Vagina (tissue), 2 donors: ENCODE data around the gene TRABD2A. TPM values are rescaled to one million over a fixed set of nuclear protein-coding genes. Genes with fewer than 3 reads are reported as not detected.

Experiments used
- DNase-seq, 2 donors: peaks; one replicate each; pipeline ENCODE4 v3.0.0-alpha.2; 2017; ENCODE audit errors: extremely low spot score in 2 of 2
- H3K27ac ChIP-seq: fragments of 200-600 bp; sonication (generic); one replicate; pipeline ENCODE4 v1.5.1; 2019
- H3K27me3 ChIP-seq: fragments of 200-600 bp; sonication (generic); one replicate; pipeline ENCODE4 v1.5.1; 2019
- H3K36me3 ChIP-seq, 2 donors: fragments of 200-600 bp; sonication (generic); one replicate each; pipeline ENCODE4 v1.5.1; 2017 to 2019
- H3K4me1 ChIP-seq: fragments of 200-600 bp; sonication (generic); one replicate; pipeline ENCODE4 v1.5.1; 2019
- H3K4me3 ChIP-seq, 2 donors: fragments of 200-600 bp; sonication (generic); 1 replicate in 1 of 2; 2 replicates in 1 of 2; pipeline ENCODE4 v1.5.1; 2016 to 2019
- H3K9me3 ChIP-seq: fragments of 200-600 bp; sonication (generic); one replicate; pipeline ENCODE4 v1.5.1; 2019
- CTCF ChIP-seq, 3 experiments: fragments of 450-650 bp in 2 of 3; fragments of 200-600 bp in 1 of 3; sonication (generic) in 1 of 3; IDR thresholded peaks; one replicate each; pipeline ENCODE4 v1.5.1; 2017 to 2019; ENCODE audit warnings: antibody characterized with exemption in 3 of 3, mild to moderate bottlenecking in 2 of 3, moderate library complexity in 2 of 3
- POLR2A ChIP-seq, 2 donors: fragments of 450-650 bp; IDR thresholded peaks; one replicate each; pipeline ENCODE4 v1.6.1; 2017; ENCODE audit warnings: antibody characterized with exemption in 2 of 2, mild to moderate bottlenecking in 2 of 2, moderate library complexity in 2 of 2
- POLR2AphosphoS5 ChIP-seq, 2 donors: sonication (generic); formaldehyde crosslinking; IDR thresholded peaks; one replicate each; pipeline ENCODE4 v1.9.0; 2017; ENCODE audit warnings: antibody characterized with exemption in 2 of 2, mild to moderate bottlenecking in 2 of 2, low read depth in 1 of 2; ENCODE audit not compliant: insufficient read depth in 1 of 2
- intact Hi-C: fragments of 100-400 bp; cut with DNase I; formaldehyde crosslinking; loops from one replicate; pipeline ENCODE4 v1.15.1; 2023
- total RNA-seq: library from RNA; depleted of rRNA; stranded (reverse); fragments of >200 nt; gene quantifications from one replicate; pipeline ENCODE4 v1.2.3, GENCODE V29; 2016

The TRABD2A gene
- total RNA-seq, 1 donor from 2014 or later: 5.4 TPM

- Histone ChIP-seq H3K27ac (no peak overlapping the region), H3K36me3 (no peaks in the 10 kb centered on the region), H3K27me3 (no peaks in the 10 kb centered on the region), H3K4me1 (no peaks in the 10 kb centered on the region), H3K9me3 (no peaks in the 10 kb centered on the region), H3K4me3 (no peak overlapping the region)
- DNase-seq: no peak
- TF ChIP-seq CTCF (IDR thresholded peaks at IDR 0.05): no peak
- no peak for TF ChIP-seq POLR2AphosphoS5 (IDR thresholded peaks at IDR 0.05; ENCODE audit: insufficient read depth in 1 of 2, low read depth in 1 of 2)
- no peak for TF ChIP-seq POLR2A (IDR thresholded peaks at IDR 0.05)
- intact Hi-C loops: no loop called here
Measured at GRCh38 chr2:84865181-84865783, 15.6 kb downstream of the TRABD2A start.

DNA sequence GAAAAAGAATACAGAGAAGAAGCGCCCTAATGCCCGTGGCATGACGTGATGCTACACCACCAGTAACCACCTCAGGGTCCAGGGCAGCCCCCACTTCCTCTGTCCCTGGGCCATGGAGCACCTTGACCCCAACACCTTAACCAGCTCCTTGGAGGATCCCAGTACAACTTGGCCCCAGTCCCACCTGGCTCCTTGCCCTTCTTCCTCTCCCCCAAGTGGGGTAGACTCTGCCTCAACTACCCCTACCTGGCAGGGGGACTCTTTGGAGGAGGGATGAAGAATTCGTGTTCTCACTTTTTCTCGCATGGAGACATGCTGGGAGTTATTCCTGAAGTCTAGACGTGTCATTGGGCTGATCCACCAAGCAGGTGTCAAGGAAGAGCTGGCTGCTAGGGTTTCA lies 18.9 kb downstream of the TRABD2A start:
- Histone ChIP-seq H3K4me1 (no peaks in the 10 kb centered on the region), H3K4me3 (no peak overlapping the region), H3K9me3 (no peaks in the 10 kb centered on the region), H3K27me3 (no peaks in the 10 kb centered on the region), H3K36me3 (no peaks in the 10 kb centered on the region), H3K27ac (no peak overlapping the region)
- TF ChIP-seq POLR2A (IDR thresholded peaks at IDR 0.05): no peak
- TF ChIP-seq CTCF (IDR thresholded peaks at IDR 0.05): no peak
- TF ChIP-seq POLR2AphosphoS5 (IDR thresholded peaks at IDR 0.05; ENCODE audit: insufficient read depth in 1 of 2, low read depth in 1 of 2): no peak
- intact Hi-C loops: no loop called here
- DNase-seq: no peak

DNA sequence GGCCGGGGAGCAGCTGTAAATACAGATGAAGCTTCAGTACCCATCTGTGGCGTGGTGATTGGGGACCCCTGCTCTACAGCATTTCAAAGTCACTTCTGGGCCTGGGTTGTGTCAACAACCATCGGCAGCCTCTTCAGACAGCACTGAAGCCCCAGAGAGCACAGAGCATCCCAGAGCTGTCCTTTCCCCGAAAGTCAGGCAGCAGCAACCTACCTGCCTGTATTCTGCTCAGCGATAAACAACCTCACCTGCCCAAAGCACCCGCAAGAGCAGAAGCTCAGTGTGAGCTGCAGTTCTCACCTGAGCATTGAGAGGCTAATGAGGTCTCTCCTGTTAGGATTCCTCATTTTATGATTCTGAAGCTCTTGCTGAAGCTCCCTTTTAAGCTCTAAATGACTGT lies 19.3 kb downstream of the TRABD2A start:
- TF ChIP-seq CTCF (IDR thresholded peaks at IDR 0.05) (no peak), POLR2AphosphoS5 (IDR thresholded peaks at IDR 0.05; ENCODE audit: insufficient read depth in 1 of 2, low read depth in 1 of 2) (no peak), POLR2A (IDR thresholded peaks at IDR 0.05) (no peak)
- H3K4me1 ChIP-seq: no peaks in the 10 kb centered on the region
- DNase-seq: no peak
- H3K27ac ChIP-seq: no peak overlapping the region
- H3K4me3 ChIP-seq: no peak overlapping the region
- no peaks in the 10 kb centered on the region for H3K27me3 ChIP-seq
- no peaks in the 10 kb centered on the region for H3K36me3 ChIP-seq
- intact Hi-C loops: no loop called here
- H3K9me3 ChIP-seq: no peaks in the 10 kb centered on the region

GRCh38 chr2:84858937-84859336 lies 21.9 kb downstream of the TRABD2A start:
- H3K4me3 ChIP-seq: no peak overlapping the region
- no peaks in the 10 kb centered on the region for H3K9me3 ChIP-seq
- H3K4me1 ChIP-seq: no peaks in the 10 kb centered on the region
- intact Hi-C loops: no loop called here
- TF ChIP-seq CTCF (IDR thresholded peaks at IDR 0.05) (no peak), POLR2A (IDR thresholded peaks at IDR 0.05) (no peak), POLR2AphosphoS5 (IDR thresholded peaks at IDR 0.05; ENCODE audit: insufficient read depth in 1 of 2, low read depth in 1 of 2) (no peak)
- no peak for DNase-seq
- H3K27me3 ChIP-seq: no peaks in the 10 kb centered on the region
- H3K36me3 ChIP-seq: no peaks in the 10 kb centered on the region
- H3K27ac ChIP-seq: no peak overlapping the region

DNA sequence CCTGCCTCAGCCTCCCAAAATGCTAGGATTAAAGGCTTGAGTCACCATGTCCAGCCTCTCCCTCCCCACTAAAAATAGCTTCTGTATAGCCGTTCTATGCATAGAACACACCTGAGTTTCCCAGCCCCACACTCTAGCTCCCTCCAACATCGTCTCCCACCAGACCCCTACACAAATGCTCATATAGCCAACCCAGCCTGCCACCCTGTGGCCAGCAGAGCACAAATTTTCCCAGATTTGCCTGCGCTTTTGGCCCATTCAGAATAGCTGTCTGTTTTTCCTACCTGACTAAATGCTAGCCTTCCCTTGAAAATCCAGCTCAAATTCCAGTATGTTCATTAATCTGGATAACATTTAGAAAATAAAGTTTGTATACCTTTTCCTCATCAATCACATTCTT lies 22.8 kb downstream of the TRABD2A start:
- Histone ChIP-seq H3K4me3 (no peak overlapping the region), H3K4me1 (no peaks in the 10 kb centered on the region), H3K27me3 (no peaks in the 10 kb centered on the region), H3K9me3 (no peaks in the 10 kb centered on the region), H3K36me3 (no peaks in the 10 kb centered on the region), H3K27ac (no peak overlapping the region)
- DNase-seq: no peak
- intact Hi-C loops: no loop called here
- TF ChIP-seq CTCF (IDR thresholded peaks at IDR 0.05): no peak
